Neural progenitor cell (in vitro differentiated cells): ENCODE measurements around the gene TAS2R16.

Experiments
- CTCF ChIP-seq: fragments of 200-600 bp; sonication (generic); IDR thresholded peaks from 2 replicates; pipeline ENCODE4 v1.5.1; 2017; ENCODE audit warnings: antibody characterized with exemption, mild to moderate bottlenecking
- EZH2 ChIP-seq: fragments of 200-600 bp; sonication (generic); IDR thresholded peaks from 2 replicates; pipeline ENCODE4 v1.6.1; 2017; ENCODE audit warnings: antibody characterized with exemption, mild to moderate bottlenecking, moderate library complexity

DNA sequence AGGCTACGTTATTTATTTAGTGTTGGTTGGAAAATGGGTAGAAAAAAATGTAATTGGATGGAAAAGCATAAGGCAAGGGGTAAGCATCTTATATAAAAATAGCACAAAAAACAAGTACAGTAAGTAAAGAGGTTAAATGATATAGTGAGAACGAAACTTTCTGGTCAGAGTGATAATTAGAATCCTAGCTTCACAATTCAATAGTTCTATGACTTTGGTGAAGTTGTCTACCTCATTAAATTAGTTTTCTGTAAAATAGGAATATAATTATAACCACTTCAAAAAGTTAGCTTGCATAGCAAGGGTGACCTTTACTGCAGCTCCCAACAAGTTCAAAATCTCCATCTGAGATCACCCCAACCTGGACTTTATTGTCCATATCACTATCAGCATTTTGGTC, 30.8 kb upstream of the TAS2R16 start:
- TF ChIP-seq EZH2 = no peak
- TF ChIP-seq CTCF = no peak
